B cell (primary cell): ENCODE results near the gene LRRC26. TPM values are rescaled to one million over a fixed set of nuclear protein-coding genes. Genes with fewer than 3 reads are reported as not detected.

ENCODE experiments used
- ATAC-seq: fragments of 200-7000 bp; cut with Tn5 transposase; one replicate; pipeline ENCODE4 v1.10.0; 2021; ENCODE audit warnings: low read depth, mild to moderate bottlenecking, moderate number of reproducible peaks, moderate library complexity
- CTCF ChIA-PET: fragments of 350-600 bp; sonication (Branson Sonifier 250); formaldehyde crosslinking; loops from one replicate; lab custom pipeline; 2021; ENCODE audit warnings: antibody characterized with exemption, inconsistent platforms; lab: Charles Lee
- POLR2A ChIA-PET: fragments of 350-600 bp; sonication (Branson Sonifier 250); formaldehyde crosslinking; loops from one replicate; lab custom pipeline; 2021; ENCODE audit warnings: antibody characterized with exemption; lab: Charles Lee
- DNase-seq: peaks from one replicate; pipeline ENCODE4 v3.0.0; 2013
- H2AFZ ChIP-seq: 2 replicates; pipeline ENCODE4 v1.6.1; 2012; ENCODE audit warnings: mild to moderate bottlenecking, low read depth, low read length; ENCODE audit not compliant: insufficient read depth, poor library complexity, severe bottlenecking
- H3K27ac ChIP-seq, 2 donors: 1 replicate in 1 of 2; 2 replicates in 1 of 2; pipeline ENCODE4 v1.5.1; 2012 to 2013; ENCODE audit warnings: low read length in 2 of 2, mild to moderate bottlenecking in 2 of 2, moderate library complexity in 1 of 2
- H3K27me3 ChIP-seq, 4 experiments: fragments of 200-600 bp in 1 of 4; sonication (generic) in 1 of 4; replicated peaks in 1 of 4; 1 replicate in 2 of 4; 2 replicates in 2 of 4; pipeline versions ENCODE4 v1.6.1 to v1.7.0; 2013 to 2016; ENCODE audit warnings: low read length in 3 of 4, mild to moderate bottlenecking in 2 of 4, mixed read lengths in 1 of 4, moderate library complexity in 1 of 4; ENCODE audit not compliant: insufficient read depth in 4 of 4, control insufficient read depth in 3 of 4; ENCODE audit errors: control extremely low read depth in 1 of 4
- H3K36me3 ChIP-seq, 2 experiments: replicated peaks in 1 of 2; 1 replicate in 1 of 2; 2 replicates in 1 of 2; pipeline versions ENCODE4 v1.6.1 to v1.7.1; 2013; ENCODE audit warnings: low read length in 1 of 2; ENCODE audit not compliant: insufficient read depth in 2 of 2, control insufficient read depth in 1 of 2; ENCODE audit errors: control extremely low read depth in 1 of 2, extremely low read depth in 1 of 2
- H3K4me1 ChIP-seq, 2 donors: fragments of 200-600 bp in 1 of 2; sonication (generic) in 1 of 2; 1 replicate in 1 of 2; 2 replicates in 1 of 2; pipeline versions ENCODE4 v1.5.1 to v1.6.1; 2013 to 2017; ENCODE audit warnings: low read length in 2 of 2; ENCODE audit not compliant: control insufficient read depth in 2 of 2, insufficient read depth in 2 of 2
- H3K4me2 ChIP-seq: replicated peaks from 2 replicates; pipeline ENCODE3; 2012; ENCODE audit warnings: mild to moderate bottlenecking, low read depth, low read length; ENCODE audit not compliant: poor library complexity, severe bottlenecking
- H3K4me3 ChIP-seq, 5 experiments: fragments of 200-600 bp in 1 of 5; sonication (generic) in 1 of 5; 1 replicate in 3 of 5; 2 replicates in 2 of 5; pipeline versions ENCODE4 v1.5.1 to v1.7.0; 2011 to 2016; ENCODE audit warnings: low read length in 4 of 5, mild to moderate bottlenecking in 4 of 5, low read depth in 2 of 5, control low read depth in 1 of 5, moderate library complexity in 1 of 5; ENCODE audit not compliant: insufficient read depth in 1 of 5; ENCODE audit errors: control extremely low read depth in 1 of 5, extremely low read depth in 1 of 5
- H3K79me2 ChIP-seq: fragments of 200-600 bp; sonication (generic); one replicate; pipeline ENCODE4 v1.6.0; 2016; ENCODE audit warnings: low read length; ENCODE audit not compliant: control insufficient read depth, insufficient read depth
- H3K9ac ChIP-seq: fragments of 200-600 bp; sonication (generic); 2 replicates; pipeline ENCODE4 v1.6.1; 2017; ENCODE audit warnings: mild to moderate bottlenecking, low read length, moderate library complexity
- H3K9me3 ChIP-seq, 3 donors: one replicate each; pipeline versions ENCODE4 v1.6.1 to v1.7.1; 2013; ENCODE audit warnings: low read length in 2 of 3; ENCODE audit not compliant: control insufficient read depth in 2 of 3, insufficient read depth in 1 of 3; ENCODE audit errors: control extremely low read depth in 1 of 3
- H4K20me1 ChIP-seq: 2 replicates; pipeline ENCODE4 v1.6.0; 2012; ENCODE audit warnings: mild to moderate bottlenecking, low read length; ENCODE audit not compliant: insufficient read depth, control insufficient read depth, poor library complexity, severe bottlenecking
- H3K27ac Mint-ChIP-seq: one replicate; pipeline ENCODE4 v1.8.0; 2021; ENCODE audit warnings: mixed read lengths
- H3K27me3 Mint-ChIP-seq: one replicate; pipeline ENCODE4 v1.8.0; 2021; ENCODE audit warnings: mixed read lengths
- H3K4me1 Mint-ChIP-seq: one replicate; pipeline ENCODE4 v1.8.0; 2021; ENCODE audit warnings: mixed read lengths
- H3K4me3 Mint-ChIP-seq: one replicate; pipeline ENCODE4 v1.8.0; 2021; ENCODE audit warnings: mixed read lengths
- H3K9me3 Mint-ChIP-seq: one replicate; pipeline ENCODE4 v1.8.0; 2022; ENCODE audit warnings: mixed read lengths; ENCODE audit not compliant: insufficient read depth
- CTCF ChIP-seq: fragments of 200-600 bp; IDR thresholded peaks from one replicate; pipeline ENCODE4 v1.8.0; 2022; ENCODE audit warnings: antibody characterized with exemption, mild to moderate bottlenecking
- EZH2 ChIP-seq: IDR thresholded peaks from 2 replicates; pipeline ENCODE4 v1.6.1; 2012; ENCODE audit warnings: borderline replicate concordance, low read depth, mild to moderate bottlenecking, moderate library complexity, low read length; ENCODE audit not compliant: insufficient read depth, poor library complexity, severe bottlenecking
- WGBS: methylation state at CpG from one replicate; pipeline ENCODE4 v1.1.5; 2013; ENCODE audit warnings: missing lambda C conversion rate; ENCODE audit not compliant: insufficient coverage; 5-methylcytosine and 5-hydroxymethylcytosine counted together
- intact Hi-C: fragments of 100-400 bp; cut with micrococcal nuclease; formaldehyde crosslinking; loops from one replicate; pipeline ENCODE4 v1.10.0; 2022
- polyA plus RNA-seq: library from polyadenylated mRNA; depleted of rRNA; stranded (reverse); fragments of >200 nt; gene quantifications from 2 replicates; pipeline ENCODE4 v1.2.3, GENCODE V29; 2012
- total RNA-seq, 2 donors: library from RNA; stranded (reverse); fragments of 120-200 nt in 1 of 2; gene quantifications; 1 replicate in 1 of 2; 2 replicates in 1 of 2; pipeline versions ENCODE4 v1.2.3 to v1.2.4, GENCODE V29; 2013 to 2022

LRRC26 gene
- total and polyA plus RNA-seq, 2 donors (not counting 1 experiment from before 2014, with no cell fraction given) = not detected

GRCh38 chr9:137214620-137215019, 44.8 kb upstream of the LRRC26 start:
- no peak for DNase-seq
- Histone ChIP-seq H3K9me3 (no peaks in the 10 kb centered on the region), H3K36me3 (no peaks in the 10 kb centered on the region), H3K4me1 (no peaks in the 10 kb centered on the region), H3K27ac (no peak overlapping the region), H3K4me3 (no peak overlapping the region), H3K27me3 (no peaks in the 10 kb centered on the region), H2AFZ (no peak overlapping the region), H3K79me2 (peaks cover 3% of the 10 kb centered on the region), H3K9ac (no peak overlapping the region), H3K4me2 (no peak overlapping the region), H4K20me1 (no peaks in the 10 kb centered on the region)
- intact Hi-C loops = no loop called here
- no peak overlapping the region for H3K27ac Mint-ChIP-seq
- H3K4me1 Mint-ChIP-seq = no peaks in the 10 kb centered on the region
- TF ChIP-seq CTCF = no peak
- no peak for TF ChIP-seq EZH2
- no peaks in the 10 kb centered on the region for H3K27me3 Mint-ChIP-seq
- ATAC-seq = no peak
- ChIA-PET CTCF (no interaction called here), POLR2A (interaction anchor here (1.2 kb wide), 1 partner anchor 8 kb away, joined by 4 read pairs; no protein-coding TSS in a partner anchor)
- no peaks in the 10 kb centered on the region for H3K9me3 Mint-ChIP-seq
- 96% methylated on average over 19 of the region's 19 CpGs for WGBS
- H3K4me3 Mint-ChIP-seq = no peak overlapping the region

- no peak for ATAC-seq
- no peak overlapping the region for H3K27ac ChIP-seq
- no peak for DNase-seq
Observed at GRCh38 chr9:137213160-137214060, 43.6 kb upstream of the LRRC26 start.

More at GRCh38 chr9:137213160-137214060, 43.6 kb upstream of the LRRC26 start:
- no peak overlapping the region for H3K4me3 ChIP-seq
- no peak overlapping the region for H3K4me3 Mint-ChIP-seq
- H3K27me3 Mint-ChIP-seq = no peaks in the 10 kb centered on the region
- no peak overlapping the region for H3K9ac ChIP-seq
- H4K20me1 ChIP-seq = no peaks in the 10 kb centered on the region
- H2AFZ ChIP-seq = no peak overlapping the region
- TF ChIP-seq CTCF = no peak
- TF ChIP-seq EZH2 = no peak
- intact Hi-C loops = no loop called here
- H3K4me1 ChIP-seq = no peaks in the 10 kb centered on the region
- no peak overlapping the region for H3K27ac Mint-ChIP-seq
- H3K79me2 ChIP-seq = peaks cover 3% of the 10 kb centered on the region
- H3K9me3 ChIP-seq = no peaks in the 10 kb centered on the region
- no peaks in the 10 kb centered on the region for H3K27me3 ChIP-seq
- WGBS = 96% methylated on average over 47 of the region's 49 CpGs
- CTCF ChIA-PET = no interaction called here
- H3K36me3 ChIP-seq = no peaks in the 10 kb centered on the region
- H3K4me1 Mint-ChIP-seq = no peaks in the 10 kb centered on the region
- H3K4me2 ChIP-seq = no peak overlapping the region
- H3K9me3 Mint-ChIP-seq = no peaks in the 10 kb centered on the region
- POLR2A ChIA-PET = interaction anchor here (1.2 kb wide), 1 partner anchor 10 kb away, joined by 4 read pairs; no protein-coding TSS in a partner anchor
